Activated T-cell treated with anti-CD3 and anti-CD28 coated beads for 24 hours (primary cell): ENCODE data around the gene APOB.
"Not testable (repeated sequence)": the region's sequence is repeated elsewhere in the genome, so short reads cannot be mapped to it uniquely, and the experiment has no call there.

Experiments used
- DNase-seq: peaks from one replicate; pipeline ENCODE4 v3.0.0-alpha.2; 2020; ENCODE audit warnings: low read depth

Gene APOB

GRCh38 chr2:21032338-21033236 lies 11.3 kb downstream of the APOB start:
- no peak for DNase-seq

- no peak for DNase-seq
Measured at GRCh38 chr2:21030983-21031968, 12.6 kb downstream of the APOB start.

GRCh38 chr2:21029519-21029918 lies 14.4 kb downstream of the APOB start:
- no peak for DNase-seq

GRCh38 chr2:21028951-21029350 lies 14.9 kb downstream of the APOB start:
- not testable (repeated sequence) for DNase-seq

- no peak for DNase-seq
Measured at GRCh38 chr2:21028021-21028947, 15.6 kb downstream of the APOB start.

- no peak for DNase-seq
Measured at GRCh38 chr2:21026479-21027282, 17.2 kb downstream of the APOB start.

- DNase-seq = no peak
Measured at GRCh38 chr2:21025690-21026478, 18.0 kb downstream of the APOB start.

GRCh38 chr2:21024722-21025389 lies 19.0 kb downstream of the APOB start:
- DNase-seq = no peak

GRCh38 chr2:21024198-21024597 lies 19.7 kb downstream of the APOB start:
- no peak for DNase-seq

- DNase-seq = no peak
Measured at GRCh38 chr2:21023419-21024181, 20.3 kb downstream of the APOB start.

GRCh38 chr2:21022792-21023367 lies 21.0 kb downstream of the APOB start:
- no peak for DNase-seq

GRCh38 chr2:21021430-21021829 lies 22.4 kb downstream of the APOB start:
- no peak for DNase-seq

GRCh38 chr2:21020668-21021288 lies 23.1 kb downstream of the APOB start:
- no peak for DNase-seq

GRCh38 chr2:21020031-21020667 lies 23.7 kb downstream of the APOB start:
- no peak for DNase-seq

GRCh38 chr2:21019678-21020021 lies 24.2 kb downstream of the APOB start:
- no peak for DNase-seq

GRCh38 chr2:21019000-21019677 lies 24.7 kb downstream of the APOB start:
- DNase-seq = no peak

GRCh38 chr2:21018290-21018689 lies 25.6 kb downstream of the APOB start:
- no peak for DNase-seq
